Osteocyte (in vitro differentiated cells): ENCODE data around the gene RPL35A. TPM values are rescaled to one million over a fixed set of nuclear protein-coding genes. Genes with fewer than 3 reads are reported as not detected.

Experiments
- DNase-seq: peaks from one replicate; pipeline ENCODE4 v3.0.0; 2021; ENCODE audit warnings: mixed read lengths; ENCODE audit not compliant: unreplicated experiment; ENCODE audit errors: extremely low spot score
- H3K27ac Mint-ChIP-seq: one replicate; pipeline ENCODE4 v1.8.0; 2021; ENCODE audit warnings: mild to moderate bottlenecking, mixed read lengths; ENCODE audit not compliant: unreplicated experiment
- H3K27me3 Mint-ChIP-seq: one replicate; pipeline ENCODE4 v1.8.0; 2021; ENCODE audit warnings: mixed read lengths; ENCODE audit not compliant: unreplicated experiment
- H3K36me3 Mint-ChIP-seq: one replicate; pipeline ENCODE4 v1.8.0; 2021; ENCODE audit warnings: mixed read lengths; ENCODE audit not compliant: unreplicated experiment
- H3K4me1 Mint-ChIP-seq: one replicate; pipeline ENCODE4 v1.8.0; 2021; ENCODE audit warnings: mixed read lengths; ENCODE audit not compliant: unreplicated experiment
- H3K4me3 Mint-ChIP-seq: one replicate; pipeline ENCODE4 v1.8.0; 2021; ENCODE audit warnings: mild to moderate bottlenecking, moderate library complexity, mixed read lengths; ENCODE audit not compliant: unreplicated experiment
- H3K9me3 Mint-ChIP-seq: one replicate; pipeline ENCODE4 v1.8.0; 2021; ENCODE audit warnings: mixed read lengths; ENCODE audit not compliant: unreplicated experiment
- long read RNA-seq: library from polyadenylated mRNA; unstranded; transcript quantifications from one replicate; pipeline ENCODE4 v2.0.0, GENCODE V29; 2021
- total RNA-seq: library from RNA; stranded (reverse); gene quantifications from 2 replicates; pipeline ENCODE4 v1.2.1, GENCODE V29; 2021
- TF ChIP-seq, protein P1 (sequence below): fragments of 200-600 bp; sonication (generic); IDR thresholded peaks from 2 replicates; pipeline ENCODE4 v1.5.0; 2021; ENCODE audit warnings: antibody characterized with exemption, mild to moderate bottlenecking, moderate library complexity

RPL35A gene
- total RNA-seq = 843 and 861 TPM in 2 replicates
- long read RNA-seq, transcript RPL35A-207 (2 exons, 687 nt) = minor isoform, 7 of 332 reads
- long read RNA-seq, transcript RPL35A-206 (5 exons, 1,444 nt) = major isoform, 301 of 332 reads
- long read RNA-seq, transcript RPL35A-205 (5 exons, 553 nt) = minor isoform, 5 of 332 reads
- long read RNA-seq, partial matches to known transcripts = 16 of 332 reads
- long read RNA-seq, other reads (novel, unspliced or antisense) = 1 of 332 reads

DNA sequence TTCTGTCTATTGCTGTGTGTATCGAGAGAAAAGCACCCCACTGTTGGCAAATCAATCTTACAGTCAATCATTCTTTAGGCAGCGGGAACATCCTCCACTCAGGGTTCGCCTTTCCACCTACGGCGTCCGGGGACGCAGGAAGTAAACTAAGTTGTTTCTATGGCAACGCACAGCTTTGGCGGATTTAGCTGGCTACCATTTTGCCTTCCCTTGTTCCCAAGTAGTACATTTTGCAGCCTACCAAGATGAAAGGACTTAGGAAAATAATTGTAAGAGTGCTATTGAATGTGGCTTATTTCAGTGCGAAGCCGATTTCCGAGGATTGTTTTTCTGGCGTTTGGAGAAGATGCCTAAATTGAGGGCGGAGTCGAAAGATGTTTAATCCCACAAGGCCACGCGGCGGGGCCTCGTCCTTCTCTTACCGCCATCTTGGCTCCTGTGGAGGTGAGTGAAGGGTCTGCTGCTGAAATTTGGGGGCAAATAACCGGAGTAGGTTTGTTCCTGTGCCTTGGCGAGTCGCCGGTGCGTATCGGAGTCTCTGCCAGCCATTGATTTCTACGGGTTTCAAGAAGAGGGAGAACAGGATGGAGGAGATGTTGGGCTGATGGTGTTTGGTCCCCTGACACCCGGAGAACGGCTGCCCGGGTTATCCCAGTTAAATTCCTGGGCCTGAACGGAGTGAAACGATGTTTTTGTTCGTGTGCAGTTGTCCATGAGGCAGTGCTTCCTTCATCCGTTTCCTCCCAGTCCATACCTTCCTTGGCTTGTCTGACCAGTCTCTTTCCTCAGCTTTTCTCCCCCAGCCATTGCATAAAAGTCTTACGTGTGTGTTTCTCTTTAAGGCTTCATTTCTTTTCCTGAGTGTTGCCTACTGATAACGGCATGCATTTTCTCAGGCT, at the start of gene RPL35A:
Gene RPL35A (plus strand): TSS at position 413 of the 899 bp plus-strand sequence. CDS start 778 bp downstream, outside the sequence.
- Mint-ChIP-seq H3K36me3 (peaks cover 28% of the 10 kb centered on the region), H3K4me3 (peak within 1 kb of the TSS; percentile 98), H3K27ac (peak within 1 kb of the TSS; percentile 99), H3K27me3 (peaks cover 2% of the 10 kb centered on the region), H3K4me1 (peaks cover 33% of the 10 kb centered on the region), H3K9me3 (no peaks in the 10 kb centered on the region)
- TF ChIP-seq, protein P1, sequence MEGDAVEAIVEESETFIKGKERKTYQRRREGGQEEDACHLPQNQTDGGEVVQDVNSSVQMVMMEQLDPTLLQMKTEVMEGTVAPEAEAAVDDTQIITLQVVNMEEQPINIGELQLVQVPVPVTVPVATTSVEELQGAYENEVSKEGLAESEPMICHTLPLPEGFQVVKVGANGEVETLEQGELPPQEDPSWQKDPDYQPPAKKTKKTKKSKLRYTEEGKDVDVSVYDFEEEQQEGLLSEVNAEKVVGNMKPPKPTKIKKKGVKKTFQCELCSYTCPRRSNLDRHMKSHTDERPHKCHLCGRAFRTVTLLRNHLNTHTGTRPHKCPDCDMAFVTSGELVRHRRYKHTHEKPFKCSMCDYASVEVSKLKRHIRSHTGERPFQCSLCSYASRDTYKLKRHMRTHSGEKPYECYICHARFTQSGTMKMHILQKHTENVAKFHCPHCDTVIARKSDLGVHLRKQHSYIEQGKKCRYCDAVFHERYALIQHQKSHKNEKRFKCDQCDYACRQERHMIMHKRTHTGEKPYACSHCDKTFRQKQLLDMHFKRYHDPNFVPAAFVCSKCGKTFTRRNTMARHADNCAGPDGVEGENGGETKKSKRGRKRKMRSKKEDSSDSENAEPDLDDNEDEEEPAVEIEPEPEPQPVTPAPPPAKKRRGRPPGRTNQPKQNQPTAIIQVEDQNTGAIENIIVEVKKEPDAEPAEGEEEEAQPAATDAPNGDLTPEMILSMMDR = no peak
- DNase-seq = peak; percentile 94

DNA sequence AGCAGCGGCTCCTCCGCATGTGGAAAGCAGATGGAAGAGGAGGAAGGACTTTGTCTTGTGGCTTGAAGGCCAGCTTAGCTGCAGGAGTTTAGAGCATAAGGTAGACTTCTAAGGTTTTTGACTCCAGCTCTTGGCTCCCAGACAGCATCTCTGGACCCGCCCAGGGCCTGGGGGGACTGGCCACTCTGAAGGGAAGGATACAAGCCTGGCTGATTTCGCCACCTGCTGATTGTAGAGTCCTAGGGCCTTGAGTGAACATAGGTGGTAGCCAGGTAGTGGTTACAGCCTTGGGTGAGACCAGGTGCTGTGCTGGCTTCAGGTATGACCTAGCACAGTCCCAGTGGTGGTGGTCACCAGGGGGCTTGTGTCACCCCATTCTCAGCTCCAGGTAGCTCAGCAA, 48.4 kb upstream of the RPL35A start:
- TF ChIP-seq, protein P1 = no peak
- H3K4me3 Mint-ChIP-seq = no peak overlapping the region

DNA sequence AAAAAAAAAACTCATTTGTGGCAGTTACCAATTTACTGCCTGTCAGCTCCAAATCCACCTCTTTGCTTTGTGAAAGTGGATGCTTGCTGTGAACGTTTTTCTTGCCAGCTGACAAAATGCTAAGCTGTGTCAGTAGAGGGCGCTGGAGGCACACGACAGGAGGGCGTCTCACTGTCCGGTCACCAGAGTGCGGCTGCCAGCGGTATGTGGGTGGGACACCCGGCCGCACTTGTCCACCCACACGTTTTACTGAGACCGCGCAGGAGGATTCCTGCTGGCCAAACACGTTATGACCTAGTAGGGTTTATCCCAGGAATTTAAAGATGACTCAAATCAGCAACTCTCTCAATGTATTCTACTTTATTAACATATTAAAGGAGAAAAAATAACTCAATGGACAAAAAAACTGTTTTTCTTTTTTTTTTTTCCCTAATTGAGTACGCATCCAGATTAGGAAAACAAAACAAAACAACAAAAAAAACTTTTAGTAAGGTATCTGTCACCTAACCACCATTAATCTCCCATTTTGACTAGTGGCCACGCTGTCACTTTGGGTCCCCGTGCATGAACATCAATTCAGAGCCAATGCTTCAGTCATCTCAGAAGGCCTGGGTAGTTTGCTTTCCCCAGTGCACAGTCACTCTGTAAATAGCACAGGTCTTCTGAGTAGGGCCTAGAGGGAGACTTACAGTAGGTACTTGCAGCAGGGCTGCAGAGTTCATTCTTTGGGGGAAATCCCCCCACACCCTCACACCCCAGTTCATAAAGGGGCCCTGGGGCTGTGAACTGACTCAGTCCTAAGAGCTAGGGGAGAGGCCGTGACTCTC, 43.8 kb upstream of the RPL35A start:
- peaks cover 10% of the 10 kb centered on the region for H3K9me3 Mint-ChIP-seq
- H3K4me3 Mint-ChIP-seq = peak overlapping the region; percentile 18
- TF ChIP-seq, protein P1 = peak; percentile 94
- H3K36me3 Mint-ChIP-seq = peaks cover 4% of the 10 kb centered on the region
- peak overlapping the region; percentile 50 for H3K27ac Mint-ChIP-seq
- peaks cover 12% of the 10 kb centered on the region for H3K4me1 Mint-ChIP-seq
- peak; percentile 93 for DNase-seq
- H3K27me3 Mint-ChIP-seq = no peaks in the 10 kb centered on the region

More for the DNA sequence above, 48.4 kb upstream of the RPL35A start:
- Mint-ChIP-seq H3K27ac (no peak overlapping the region), H3K27me3 (no peaks in the 10 kb centered on the region), H3K4me1 (peaks cover 12% of the 10 kb centered on the region), H3K9me3 (peaks cover 10% of the 10 kb centered on the region), H3K36me3 (peaks cover 6% of the 10 kb centered on the region)
- DNase-seq = peak; percentile 70

DNA sequence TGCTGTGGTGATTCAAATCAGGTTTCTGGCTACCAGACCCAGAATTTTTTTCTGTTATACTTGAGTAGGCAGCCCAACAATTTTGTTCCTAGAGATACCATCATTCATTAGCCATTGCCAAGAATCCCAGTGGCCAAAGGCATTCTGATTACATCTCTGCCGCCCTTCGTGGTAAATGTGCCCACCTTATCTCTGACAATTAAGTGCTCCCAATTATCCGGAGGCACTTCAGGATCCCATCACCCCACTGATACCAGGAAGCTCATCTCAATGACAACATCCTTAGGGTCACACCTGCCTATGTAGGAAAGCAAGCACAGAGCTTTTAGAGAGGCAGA, 43.2 kb upstream of the RPL35A start:
- Mint-ChIP-seq H3K36me3 (peaks cover 4% of the 10 kb centered on the region), H3K4me1 (peaks cover 12% of the 10 kb centered on the region), H3K27me3 (no peaks in the 10 kb centered on the region), H3K27ac (no peak overlapping the region), H3K9me3 (peaks cover 10% of the 10 kb centered on the region), H3K4me3 (no peak overlapping the region)
- TF ChIP-seq, protein P1 = no peak
- peak; percentile 13 for DNase-seq
